HG03135 (cell line): ENCODE data around the gene PRKAR1B.
"Not testable (repeated sequence)": the region's sequence is repeated elsewhere in the genome, so short reads cannot be mapped to it uniquely, and the experiment has no call there.

Experiments
- ATAC-seq: cut with Tn5 transposase; IDR thresholded peaks from one replicate; pipeline ENCODE4 v1.9.1; 2021; ENCODE audit warnings: mild to moderate bottlenecking, moderate library complexity; ENCODE audit not compliant: unreplicated experiment

PRKAR1B gene

GRCh38 chr7:628826-629225 lies 98.3 kb downstream of the PRKAR1B start:
- ATAC-seq: no peak

- ATAC-seq: no peak
Measured at GRCh38 chr7:628402-628763, 98.7 kb downstream of the PRKAR1B start.

GRCh38 chr7:627661-628401 lies 99.2 kb downstream of the PRKAR1B start:
- ATAC-seq: no peak

DNA sequence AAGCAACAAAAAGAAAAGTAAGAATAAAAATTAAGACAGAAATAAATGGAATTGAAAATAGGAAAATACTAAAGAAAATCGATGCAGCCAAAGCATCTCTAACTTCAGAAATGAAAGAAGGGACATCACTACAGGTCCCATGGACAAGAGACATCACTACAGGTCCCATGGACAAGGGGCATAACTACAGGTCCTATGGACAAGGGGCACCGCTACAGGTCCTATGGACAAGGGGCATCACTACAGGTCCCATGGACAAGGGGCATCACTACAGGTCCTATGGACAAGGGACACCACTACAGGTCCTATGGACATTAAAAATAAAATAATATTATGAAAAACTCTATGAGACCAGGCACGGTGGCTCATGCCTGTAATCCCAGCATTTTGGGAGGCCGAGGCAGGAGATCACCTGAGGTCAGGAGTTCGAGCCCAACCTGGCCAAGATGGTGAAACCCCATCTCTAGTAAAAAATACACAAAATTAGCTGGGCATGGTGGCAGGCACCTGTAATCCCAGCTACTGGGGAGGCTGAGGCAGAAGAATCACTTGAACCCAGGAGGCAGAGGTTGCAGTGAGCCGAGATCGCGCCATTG lies 101.6 kb downstream of the PRKAR1B start:
- ATAC-seq: no peak

- ATAC-seq: no peak
Measured at GRCh38 chr7:623464-623863, 103.6 kb downstream of the PRKAR1B start.

- ATAC-seq: no peak
Measured at GRCh38 chr7:621572-622285, 105.4 kb downstream of the PRKAR1B start.

GRCh38 chr7:620885-621284 lies 106.2 kb downstream of the PRKAR1B start:
- ATAC-seq: no peak

GRCh38 chr7:620056-620455 lies 107.0 kb downstream of the PRKAR1B start:
- no peak for ATAC-seq

DNA sequence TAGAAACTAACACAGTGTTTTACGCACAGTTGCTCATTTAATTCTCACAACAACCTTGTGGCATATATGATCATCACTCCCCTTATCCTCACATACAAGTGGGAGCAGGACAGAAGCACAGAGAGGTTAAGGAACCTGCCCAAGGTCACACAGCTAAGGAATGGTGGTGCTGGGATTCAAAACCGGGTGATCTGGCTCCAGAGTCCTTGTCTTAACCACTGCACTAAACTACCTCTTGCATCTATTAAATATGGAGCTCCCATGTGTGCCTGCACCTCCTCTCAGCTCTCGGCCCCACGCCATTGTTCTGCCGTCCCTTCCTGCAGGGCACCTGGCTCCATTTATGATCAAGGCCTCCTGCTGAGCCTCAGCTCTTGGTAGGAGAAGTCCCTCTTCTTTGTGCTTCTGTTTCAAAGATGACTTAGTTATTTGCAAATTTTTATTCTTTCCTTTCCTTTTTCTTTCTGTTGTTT lies 107.7 kb downstream of the PRKAR1B start:
- ATAC-seq: no peak

DNA sequence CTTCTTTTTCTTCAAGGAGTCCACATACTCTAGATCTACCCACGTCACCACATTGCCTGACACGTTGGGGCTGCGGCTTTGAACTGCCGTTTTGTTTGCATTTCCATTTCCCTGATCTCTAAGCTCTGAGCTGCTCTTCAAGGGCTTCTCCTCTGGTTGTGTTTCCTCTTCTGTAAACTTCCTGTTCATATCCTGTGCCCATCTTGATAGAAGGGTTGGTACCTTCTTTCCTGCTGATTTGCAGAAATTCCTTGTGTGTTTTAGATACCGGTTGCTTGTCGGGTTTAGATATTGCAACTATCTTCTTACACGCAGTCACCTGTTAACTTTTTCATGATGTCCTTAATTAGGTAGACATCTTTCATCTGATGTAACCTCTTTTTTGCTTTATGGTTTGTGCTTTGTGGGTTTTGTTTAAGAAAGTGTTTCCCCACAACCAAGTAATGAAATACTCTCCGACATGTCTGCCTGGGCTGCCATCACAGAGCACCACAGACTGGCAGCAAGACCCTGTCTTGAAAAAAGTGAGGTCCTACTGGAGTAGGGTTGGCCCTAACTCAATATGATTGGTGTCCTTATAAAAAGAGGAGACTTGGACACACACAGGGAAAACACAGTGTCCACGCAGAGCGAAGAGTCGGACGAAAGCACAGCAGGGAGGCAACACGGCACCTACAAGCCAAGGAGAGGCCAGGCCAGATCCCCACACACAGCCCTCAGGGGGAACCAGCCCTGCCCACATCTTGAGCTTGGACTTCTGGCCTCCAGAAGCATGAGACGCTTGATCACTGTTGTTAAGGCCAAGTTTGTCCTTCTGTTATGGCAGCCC lies 108.3 kb downstream of the PRKAR1B start:
- ATAC-seq: no peak

DNA sequence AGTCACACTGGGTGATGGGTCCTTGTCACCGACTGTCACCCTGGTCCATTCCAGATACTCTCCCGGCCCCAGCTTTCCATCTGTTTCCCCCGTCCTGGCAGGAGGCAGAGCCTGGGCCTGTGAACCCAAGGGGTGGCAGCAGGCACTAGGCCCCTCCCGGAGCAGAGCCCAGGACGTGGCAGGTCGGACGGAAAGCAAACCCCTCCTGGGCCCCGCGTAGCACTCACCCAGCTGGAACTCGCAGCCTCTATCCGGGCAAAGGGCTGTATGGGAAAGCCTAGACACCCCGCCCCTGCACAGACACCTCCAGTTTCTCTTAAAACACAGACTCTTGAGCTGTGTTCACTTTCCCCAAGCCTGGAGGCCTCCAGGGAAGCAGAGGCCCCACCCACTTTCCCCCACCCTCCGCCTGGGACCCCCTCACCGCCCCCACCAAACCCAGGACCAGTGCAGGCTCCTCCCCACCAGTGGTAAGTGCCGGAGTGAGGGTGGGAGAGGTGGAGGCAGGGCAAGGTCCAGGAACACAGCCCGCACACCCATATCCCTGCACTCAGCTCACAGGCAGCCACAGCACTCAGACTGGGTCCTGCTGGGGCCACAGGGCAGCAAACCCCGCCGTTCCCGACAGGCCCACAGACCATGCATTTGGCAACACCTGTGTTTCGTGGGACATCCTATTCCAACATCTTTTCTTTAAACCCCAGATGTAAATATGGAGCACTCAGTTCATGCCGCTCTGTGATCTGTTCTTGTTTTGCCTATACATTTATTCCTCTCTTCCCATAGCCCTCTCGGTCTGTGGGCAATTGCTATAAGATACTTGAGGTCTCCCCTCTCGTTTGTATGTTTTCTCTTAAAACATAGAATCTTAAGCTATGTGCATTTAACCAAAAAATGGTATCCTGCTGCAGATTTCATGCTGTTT lies 109.2 kb downstream of the PRKAR1B start:
- ATAC-seq: no peak

GRCh38 chr7:613442-614140 lies 113.5 kb downstream of the PRKAR1B start:
- ATAC-seq: no peak

- not testable (repeated sequence) for ATAC-seq
Measured at GRCh38 chr7:611837-612236, 115.2 kb downstream of the PRKAR1B start.

GRCh38 chr7:611281-611810 lies 115.7 kb downstream of the PRKAR1B start:
- ATAC-seq: no peak

DNA sequence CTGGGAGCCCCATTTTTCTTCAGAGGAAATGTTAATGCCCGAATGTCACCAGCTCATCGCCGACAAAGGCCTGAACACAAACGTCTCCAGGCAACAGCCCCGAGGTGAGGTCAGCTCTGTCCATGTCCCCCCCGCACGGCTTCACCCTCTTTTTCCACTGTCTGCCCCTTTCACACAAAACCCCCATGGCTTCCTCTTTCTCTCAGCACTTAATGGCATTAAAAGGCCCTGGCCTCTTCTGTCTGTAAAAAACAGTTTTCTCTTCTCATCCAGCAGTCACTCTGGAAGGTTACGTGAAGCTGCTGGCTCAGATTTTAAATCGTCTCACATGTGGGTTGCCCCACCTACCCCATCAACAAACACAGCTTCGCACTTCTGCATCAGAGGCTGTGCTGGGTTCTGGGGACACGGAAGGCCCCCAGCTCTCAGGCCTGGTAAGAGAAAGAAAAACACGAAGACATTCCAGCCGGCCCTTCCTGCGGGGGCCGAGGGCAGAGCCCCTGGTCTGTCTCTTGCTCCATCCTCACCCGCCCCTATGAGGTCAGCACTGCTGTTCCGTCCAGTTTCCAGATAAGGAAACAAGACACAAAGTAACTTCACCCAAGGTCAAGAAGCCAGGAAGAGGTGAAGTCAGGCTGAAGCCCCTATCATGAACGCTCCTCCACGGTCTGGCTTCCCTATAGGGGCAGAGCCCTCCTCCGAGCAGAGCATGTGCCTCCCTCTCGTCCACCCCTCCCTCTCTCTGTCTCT lies 116.4 kb downstream of the PRKAR1B start:
- ATAC-seq: no peak

DNA sequence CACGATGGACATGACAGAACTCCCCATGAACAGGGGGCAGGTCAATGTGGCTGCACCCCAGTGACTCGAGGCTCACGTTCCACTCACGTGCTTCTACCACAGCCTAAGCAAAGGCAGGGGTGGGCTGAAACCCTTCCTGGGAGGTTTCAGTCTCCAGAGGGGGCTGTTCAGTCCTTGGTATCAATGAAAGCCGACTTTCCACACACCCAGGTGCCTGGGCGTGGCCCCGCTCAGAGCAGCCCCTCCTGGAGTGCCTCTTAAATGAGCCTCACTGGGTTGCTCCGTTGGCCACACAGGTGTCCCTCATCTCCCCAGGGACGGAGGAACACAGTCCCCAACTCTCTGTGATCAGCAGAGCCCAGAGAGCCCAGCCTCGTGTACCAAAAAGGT lies 116.9 kb downstream of the PRKAR1B start:
- ATAC-seq: no peak

DNA sequence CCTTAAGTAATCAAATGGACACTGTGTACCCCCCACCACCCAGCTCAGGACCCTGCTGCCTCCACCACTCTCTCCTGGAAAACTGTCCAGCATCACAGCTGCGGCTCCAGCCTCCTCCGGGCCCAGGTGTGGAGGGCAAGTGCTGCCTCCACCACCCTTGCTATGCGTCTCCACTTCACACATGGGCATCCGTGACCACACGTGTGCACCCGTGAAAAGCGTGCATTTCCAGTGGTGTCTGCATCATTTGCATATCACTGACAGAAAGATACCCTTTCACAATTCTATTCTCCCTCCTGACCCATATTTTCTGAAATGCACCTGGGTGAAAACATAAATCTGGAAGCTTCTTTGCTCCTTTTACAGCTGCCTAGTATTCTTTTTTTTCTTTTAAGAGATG lies 117.7 kb downstream of the PRKAR1B start:
- no peak for ATAC-seq

GRCh38 chr7:608954-609353 lies 118.1 kb downstream of the PRKAR1B start:
- ATAC-seq: no peak

DNA sequence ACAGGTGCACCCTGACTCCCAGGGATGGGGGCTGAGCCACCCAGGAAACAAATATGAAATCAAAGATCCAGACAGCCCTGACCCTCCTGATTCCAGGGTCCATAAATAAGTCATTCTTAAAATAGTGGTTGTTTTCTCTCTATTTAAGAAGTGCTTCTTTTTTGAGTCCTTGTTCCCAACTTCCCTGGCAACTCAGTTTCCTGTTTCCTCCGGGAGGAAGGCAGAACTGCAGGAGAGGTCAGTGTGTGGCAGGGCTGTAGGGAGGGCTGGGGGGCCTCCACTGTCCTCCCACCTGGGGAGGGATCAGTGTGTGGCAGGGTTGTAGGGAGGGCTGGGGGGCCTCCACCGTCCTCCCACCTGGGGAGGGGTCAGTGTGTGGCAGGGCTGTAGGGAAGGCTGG lies 118.7 kb downstream of the PRKAR1B start:
- ATAC-seq: no peak
